ENCODE measurements around the gene SLC8B1.

The SLC8B1 gene

GRCh38 chr12:113267621-113268020 lies 67.3 kb downstream of the SLC8B1 start:
- DNase-seq = no peak

- DNase-seq = no peak
Measured at GRCh38 chr12:113266106-113266895, 68.6 kb downstream of the SLC8B1 start.

- DNase-seq = no peak
Measured at GRCh38 chr12:113263431-113263963, 71.4 kb downstream of the SLC8B1 start.

DNA sequence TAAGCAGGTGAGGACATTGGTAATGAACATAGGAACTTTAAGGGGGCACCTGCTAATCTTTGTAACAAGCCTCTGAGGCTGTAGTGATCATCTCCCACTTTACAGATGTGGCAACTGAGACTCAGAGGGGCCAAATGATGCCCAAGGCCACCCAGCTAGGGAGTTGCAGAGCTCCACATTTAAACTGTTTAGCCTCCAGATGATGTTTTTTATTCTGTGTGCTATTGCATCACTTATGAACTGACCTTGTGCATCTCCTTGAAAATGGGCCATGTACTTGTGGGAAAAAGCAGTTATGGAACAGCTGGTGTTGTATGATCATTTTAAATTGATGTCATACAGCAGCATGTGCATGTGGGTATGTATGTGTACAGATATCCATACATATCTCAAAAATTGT lies 72.2 kb downstream of the SLC8B1 start:
- DNase-seq = no peak

DNA sequence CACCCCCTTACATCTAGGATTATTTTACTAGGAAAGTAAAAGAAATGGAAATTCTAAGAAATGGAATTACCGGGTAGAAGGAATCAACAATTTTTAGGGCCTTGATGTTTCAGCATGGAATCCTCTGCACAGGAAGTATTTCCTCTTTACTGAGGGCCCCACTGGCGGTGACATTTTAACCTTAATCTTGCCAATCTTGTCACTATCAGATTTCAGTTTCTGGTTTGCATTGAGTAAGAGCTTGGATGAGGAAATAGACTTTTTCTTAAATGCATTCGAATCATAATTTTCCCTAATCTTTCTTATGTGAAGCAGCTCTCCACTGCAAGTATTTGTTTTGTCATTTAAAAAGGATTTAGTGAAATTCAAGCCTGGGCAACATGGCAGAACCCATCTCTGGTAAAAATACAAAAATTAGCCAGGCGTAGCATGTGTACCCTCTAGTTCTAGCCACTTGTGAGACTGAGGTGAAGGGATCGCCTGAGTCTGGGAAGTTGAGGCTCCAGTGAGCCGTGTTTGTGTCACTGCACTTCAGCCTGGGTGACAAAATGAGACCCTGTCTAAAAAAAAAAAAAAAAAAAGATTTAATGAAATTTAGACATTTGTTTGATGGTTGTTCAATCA lies 73.0 kb downstream of the SLC8B1 start:
- DNase-seq = peak; percentile 69

DNA sequence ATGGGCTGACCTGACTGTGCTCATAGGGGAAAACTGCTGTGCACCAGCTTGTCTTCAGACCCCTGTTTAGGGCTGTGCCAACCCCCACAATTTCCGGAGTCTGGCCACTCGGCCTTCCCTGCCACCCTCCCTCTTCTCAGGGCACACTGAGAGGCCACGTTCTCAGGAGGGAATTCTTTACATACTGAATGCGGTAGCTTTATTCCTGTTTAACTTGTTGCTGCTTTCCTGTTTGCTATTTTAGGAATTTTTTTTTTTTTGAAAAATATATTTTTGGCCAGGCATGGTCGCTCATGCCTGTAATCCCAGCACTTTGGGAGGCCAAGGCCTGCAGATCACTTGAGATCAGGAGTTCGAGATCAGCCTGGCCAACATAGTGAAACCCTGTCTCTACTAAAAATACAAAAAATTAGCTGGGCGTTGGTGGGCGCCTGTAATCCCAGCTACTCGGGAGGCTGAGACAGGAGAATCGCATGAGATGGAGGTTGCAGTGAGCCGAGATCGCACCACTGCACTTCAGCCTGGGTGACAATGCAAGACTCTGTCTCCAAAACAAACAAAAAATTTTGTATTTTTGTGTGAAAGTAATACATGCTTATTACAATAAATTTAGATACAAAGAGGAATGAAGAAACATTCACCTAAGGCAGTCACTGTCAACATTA lies 74.1 kb downstream of the SLC8B1 start:
- DNase-seq = no peak

GRCh38 chr12:113260127-113260526 lies 74.8 kb downstream of the SLC8B1 start:
- DNase-seq = peak; percentile 37

- no peak for DNase-seq
Measured at GRCh38 chr12:113257564-113257963, 77.3 kb downstream of the SLC8B1 start.

DNA sequence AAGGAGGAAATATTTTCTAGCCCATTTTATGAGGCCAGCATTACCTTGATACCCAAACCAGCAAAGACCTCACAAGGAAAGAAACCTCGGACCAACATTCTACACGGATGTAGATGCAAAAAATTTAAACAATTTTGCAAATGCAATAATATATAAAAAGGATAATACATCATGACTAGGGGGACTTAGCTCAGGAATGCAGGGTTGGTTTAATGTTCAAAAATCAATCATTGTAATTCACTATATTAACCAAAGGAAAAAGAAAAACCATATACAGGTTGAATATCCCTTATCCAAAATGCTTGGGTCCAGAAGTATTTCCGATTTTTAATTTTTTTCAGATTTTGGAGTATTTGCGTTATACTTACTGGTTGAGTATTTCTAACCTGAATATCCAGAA lies 80.6 kb downstream of the SLC8B1 start:
- DNase-seq = no peak

DNA sequence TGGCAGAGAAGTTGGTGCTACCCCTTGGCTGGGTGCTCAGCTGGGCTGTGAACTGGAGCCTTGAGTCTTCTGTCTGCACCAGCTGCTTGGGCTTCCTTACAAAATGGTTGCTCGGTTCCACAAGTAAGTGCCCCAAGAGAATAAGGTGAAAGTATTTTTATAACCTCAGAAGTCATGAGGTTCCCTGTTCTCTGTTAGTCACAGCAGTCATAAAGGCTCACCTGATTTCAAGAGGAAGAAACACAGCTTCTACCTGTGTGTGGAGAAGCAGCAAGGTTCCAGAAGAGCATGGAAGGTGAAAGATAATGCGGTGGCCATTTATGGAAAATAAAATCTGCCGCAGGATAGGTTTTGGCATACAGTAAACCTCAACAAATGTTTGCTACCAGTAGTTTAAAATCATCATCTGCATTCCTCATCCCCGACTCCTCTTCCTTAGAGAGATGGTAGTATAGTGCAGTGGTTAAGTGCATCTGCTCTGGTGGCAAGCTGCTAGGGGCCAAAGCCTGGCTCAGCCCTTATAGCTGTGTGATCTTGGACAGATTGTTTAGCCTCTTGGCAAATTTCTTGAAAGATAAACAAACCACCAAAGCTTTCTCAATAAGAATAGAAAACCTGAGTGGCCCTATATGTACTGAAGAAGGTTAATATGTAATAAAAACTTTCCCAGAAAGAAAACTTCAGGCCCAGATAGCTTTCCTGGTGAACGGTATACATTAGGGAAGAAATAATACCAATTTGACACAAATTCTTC lies 81.2 kb downstream of the SLC8B1 start:
- no peak for DNase-seq

DNA sequence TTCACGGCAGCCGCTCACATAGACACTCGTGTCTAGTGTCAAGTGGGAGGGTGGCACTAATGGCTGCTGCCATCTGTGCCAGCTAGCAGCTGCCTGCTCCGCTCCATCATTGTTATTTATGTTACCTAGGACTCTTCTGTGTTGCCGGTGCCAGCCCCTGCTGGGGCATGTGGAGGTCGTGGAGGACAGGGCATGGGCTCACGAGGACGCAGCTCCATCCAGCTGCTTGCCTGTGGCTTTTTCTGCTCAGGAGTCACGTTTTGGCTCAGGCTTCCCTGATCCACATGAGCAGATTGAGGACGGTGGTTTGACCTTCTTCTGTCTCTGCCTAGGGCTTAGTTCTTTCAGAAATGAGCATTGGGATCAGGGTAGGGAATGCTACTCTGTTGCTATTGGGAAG lies 82.4 kb downstream of the SLC8B1 start:
- no peak for DNase-seq

DNA sequence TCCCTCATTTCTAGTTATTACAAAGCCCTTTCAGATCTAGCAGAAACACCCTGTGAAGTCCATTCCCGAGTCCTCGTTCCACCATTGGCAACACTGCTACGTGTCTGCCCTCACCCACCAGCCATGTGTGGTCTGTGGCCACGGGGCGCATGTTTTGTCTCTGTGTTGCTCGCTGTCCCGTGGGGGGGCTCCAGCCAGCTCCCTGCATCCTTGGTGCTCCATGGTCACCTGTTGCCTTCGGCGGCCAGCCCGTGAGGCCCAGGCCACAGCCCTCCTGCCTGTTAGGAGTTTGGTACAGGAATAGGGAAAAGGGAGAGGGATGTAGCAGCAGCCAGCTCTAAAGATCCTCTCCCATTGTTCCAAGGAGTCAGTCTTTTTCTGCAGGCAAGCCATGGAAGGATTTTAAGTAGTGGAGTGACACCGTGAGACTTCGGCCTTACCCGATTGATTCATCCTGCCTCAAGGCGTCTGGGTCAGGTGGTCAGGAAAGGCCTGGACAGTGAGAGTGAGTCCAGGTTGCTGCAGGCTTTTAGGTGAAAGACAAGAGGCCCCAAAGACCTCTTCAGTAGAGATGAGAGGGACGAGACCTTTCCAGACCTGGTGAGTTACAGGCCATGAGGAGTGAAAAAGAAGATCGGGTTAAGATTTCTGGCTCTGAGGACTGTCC lies 83.4 kb downstream of the SLC8B1 start:
- no peak for DNase-seq

DNA sequence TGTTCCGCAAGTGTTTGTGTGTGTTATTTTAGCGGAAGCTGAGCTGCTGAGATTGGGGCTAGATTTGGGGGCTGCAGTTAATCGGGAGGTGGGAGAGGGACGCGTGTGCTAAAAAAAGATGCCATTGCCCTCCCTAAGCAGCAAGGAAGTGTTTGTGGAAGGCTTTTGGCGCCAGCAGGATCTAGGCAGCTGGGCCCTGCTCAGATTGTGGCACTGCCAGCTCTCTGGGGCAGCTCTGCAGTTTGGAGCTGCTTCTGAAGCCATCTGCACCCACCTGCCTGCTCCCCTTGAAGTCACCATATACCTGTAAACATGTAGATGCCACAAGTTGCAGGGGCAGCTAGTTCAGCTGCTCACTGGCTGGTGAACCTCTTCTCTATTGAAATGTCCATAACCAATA lies 84.9 kb downstream of the SLC8B1 start:
- no peak for DNase-seq

GRCh38 chr12:113249546-113249945 lies 85.4 kb downstream of the SLC8B1 start:
- DNase-seq = no peak

- DNase-seq = no peak
Measured at GRCh38 chr12:113248842-113249435, 86.0 kb downstream of the SLC8B1 start.

All from hematopoietic multipotent progenitor cell treated with erythropoietin and hydrocortisone succinate and interleukin-3 and kit ligand, for 8 days (in vitro differentiated cells).